Upper lobe of left lung (tissue), 4 donors: ENCODE results near the gene PSORS1C2.

Experiments used
- POLR2A ChIP-seq, 4 donors: fragments of 450-650 bp; IDR thresholded peaks; one replicate each; pipeline ENCODE4 v1.5.1; 2016 to 2017; ENCODE audit warnings: antibody characterized with exemption in 4 of 4, mild to moderate bottlenecking in 2 of 4
- POLR2AphosphoS5 ChIP-seq, 2 donors: sonication (generic); formaldehyde crosslinking; IDR thresholded peaks; one replicate each; pipeline ENCODE4 v1.5.1; 2017; ENCODE audit warnings: antibody characterized with exemption in 2 of 2
- TF ChIP-seq, protein P1 (sequence below), 6 experiments: fragments of 450-650 bp in 4 of 6; fragments of 200-600 bp in 2 of 6; sonication (generic) in 2 of 6; IDR thresholded peaks; one replicate each; pipeline ENCODE4 v1.5.1; 2016 to 2019; ENCODE audit warnings: antibody characterized with exemption in 6 of 6

DNA sequence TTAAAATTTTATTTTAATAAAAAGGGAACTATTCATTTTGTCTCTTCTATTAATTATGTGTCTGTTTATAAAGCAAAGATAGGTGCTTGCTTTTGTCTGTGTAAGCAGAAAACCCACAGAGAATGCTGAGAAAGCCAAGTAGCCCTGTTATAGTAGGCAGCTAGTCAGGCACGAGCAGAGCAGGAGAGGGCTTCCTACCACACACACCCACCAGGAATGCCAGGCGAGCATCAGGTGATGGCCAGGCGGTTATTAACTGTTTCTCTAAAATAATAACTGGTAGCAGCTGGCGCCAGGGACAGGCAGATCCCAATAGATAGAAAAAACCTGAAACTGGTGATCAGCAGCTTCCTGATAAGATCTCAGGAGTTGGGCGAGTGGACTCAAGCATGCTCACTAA is 42.2 kb downstream of the PSORS1C2 start:
- TF ChIP-seq, protein P1, sequence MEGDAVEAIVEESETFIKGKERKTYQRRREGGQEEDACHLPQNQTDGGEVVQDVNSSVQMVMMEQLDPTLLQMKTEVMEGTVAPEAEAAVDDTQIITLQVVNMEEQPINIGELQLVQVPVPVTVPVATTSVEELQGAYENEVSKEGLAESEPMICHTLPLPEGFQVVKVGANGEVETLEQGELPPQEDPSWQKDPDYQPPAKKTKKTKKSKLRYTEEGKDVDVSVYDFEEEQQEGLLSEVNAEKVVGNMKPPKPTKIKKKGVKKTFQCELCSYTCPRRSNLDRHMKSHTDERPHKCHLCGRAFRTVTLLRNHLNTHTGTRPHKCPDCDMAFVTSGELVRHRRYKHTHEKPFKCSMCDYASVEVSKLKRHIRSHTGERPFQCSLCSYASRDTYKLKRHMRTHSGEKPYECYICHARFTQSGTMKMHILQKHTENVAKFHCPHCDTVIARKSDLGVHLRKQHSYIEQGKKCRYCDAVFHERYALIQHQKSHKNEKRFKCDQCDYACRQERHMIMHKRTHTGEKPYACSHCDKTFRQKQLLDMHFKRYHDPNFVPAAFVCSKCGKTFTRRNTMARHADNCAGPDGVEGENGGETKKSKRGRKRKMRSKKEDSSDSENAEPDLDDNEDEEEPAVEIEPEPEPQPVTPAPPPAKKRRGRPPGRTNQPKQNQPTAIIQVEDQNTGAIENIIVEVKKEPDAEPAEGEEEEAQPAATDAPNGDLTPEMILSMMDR (IDR thresholded peaks at IDR 0.05): no peak
- TF ChIP-seq POLR2AphosphoS5 (IDR thresholded peaks at IDR 0.05): no peak
- no peak for TF ChIP-seq POLR2A (IDR thresholded peaks at IDR 0.05)
